CD4-positive, alpha-beta T cell (primary cell): ENCODE data around the gene QKI. TPM values are rescaled to one million over a fixed set of nuclear protein-coding genes. Genes with fewer than 3 reads are reported as not detected.

Source experiments
- ATAC-seq: fragments of 200-7000 bp; cut with Tn5 transposase; one replicate; pipeline ENCODE4 v1.10.0; 2022; ENCODE audit warnings: mild to moderate bottlenecking; ENCODE audit not compliant: poor library complexity
- CTCF ChIA-PET: fragments of 350-600 bp; sonication (Branson Sonifier 250); formaldehyde crosslinking; loops from one replicate; lab custom pipeline; 2021; ENCODE audit warnings: antibody characterized with exemption, inconsistent platforms; lab: Charles Lee
- POLR2A ChIA-PET: fragments of 350-600 bp; sonication (Branson Sonifier 250); formaldehyde crosslinking; loops from one replicate; lab custom pipeline; 2021; ENCODE audit warnings: antibody characterized with exemption, inconsistent platforms; lab: Charles Lee
- DNase-seq, 14 experiments: peaks; one replicate each; pipeline ENCODE4 v3.0.0-alpha.2; 2013 to 2020; ENCODE audit warnings: mixed read lengths in 2 of 14
- H3K27ac ChIP-seq, 2 donors: one replicate each; pipeline versions ENCODE4 v1.5.1 to v1.7.0; 2013; ENCODE audit warnings: low read length in 2 of 2, low read depth in 1 of 2, mild to moderate bottlenecking in 1 of 2
- H3K27me3 ChIP-seq, 2 experiments: 1 replicate in 1 of 2; 2 replicates in 1 of 2; pipeline versions ENCODE4 v1.6.1 to v1.7.0; 2013; ENCODE audit warnings: low read length in 2 of 2, control low read depth in 1 of 2, mild to moderate bottlenecking in 1 of 2, moderate library complexity in 1 of 2; ENCODE audit not compliant: insufficient read depth in 2 of 2, control insufficient read depth in 1 of 2
- H3K36me3 ChIP-seq: one replicate; pipeline ENCODE4 v1.6.1; 2013; ENCODE audit warnings: low read length, control low read depth; ENCODE audit not compliant: insufficient read depth
- H3K4me1 ChIP-seq: one replicate; pipeline ENCODE4 v1.6.1; 2013; ENCODE audit warnings: low read length, control low read depth; ENCODE audit not compliant: insufficient read depth
- H3K4me3 ChIP-seq: one replicate; pipeline ENCODE4 v1.5.1; 2013; ENCODE audit warnings: mild to moderate bottlenecking, low read length, moderate library complexity
- H3K9me3 ChIP-seq, 2 experiments: 1 replicate in 1 of 2; 2 replicates in 1 of 2; pipeline versions ENCODE4 v1.6.1 to v1.7.0; 2013; ENCODE audit warnings: low read length in 2 of 2, mild to moderate bottlenecking in 2 of 2, control low read depth in 1 of 2, moderate library complexity in 1 of 2; ENCODE audit not compliant: control insufficient read depth in 1 of 2, insufficient read depth in 1 of 2
- H3K27ac Mint-ChIP-seq: one replicate; pipeline ENCODE4 v1.8.0; 2020; ENCODE audit warnings: mixed read lengths
- H3K27me3 Mint-ChIP-seq: one replicate; pipeline ENCODE4 v1.8.0; 2021; ENCODE audit warnings: mixed read lengths
- H3K36me3 Mint-ChIP-seq: one replicate; pipeline ENCODE4 v1.8.0; 2021; ENCODE audit warnings: low read depth, mixed read lengths
- H3K4me1 Mint-ChIP-seq: one replicate; pipeline ENCODE4 v1.8.0; 2021; ENCODE audit warnings: low read depth, mixed read lengths
- H3K4me3 Mint-ChIP-seq: one replicate; pipeline ENCODE4 v1.8.0; 2020; ENCODE audit warnings: mild to moderate bottlenecking, mixed read lengths
- H3K9me3 Mint-ChIP-seq: one replicate; pipeline ENCODE4 v1.8.0; 2020; ENCODE audit warnings: mixed read lengths
- intact Hi-C, 2 experiments: fragments of 100-400 bp; cut with DNase I in 1 of 2; cut with micrococcal nuclease in 1 of 2; formaldehyde crosslinking; loops; one replicate each; pipeline versions ENCODE4 v1.15.1 to v1.9.0; 2023 to 2025; cut with DNase I, micrococcal nuclease
- total RNA-seq, 174 experiments: library from RNA in 2 of 174; stranded (reverse) in 2 of 174; gene quantifications; one replicate each; pipeline ENCODE4 v1.2.3 and lab custom pipeline; 2021 to 2026
- TF ChIP-seq, protein P1 (sequence below): fragments of 200-600 bp; IDR thresholded peaks from one replicate; pipeline ENCODE4 v1.8.0; 2022; ENCODE audit warnings: antibody characterized with exemption, mild to moderate bottlenecking

The QKI gene
- total RNA-seq, 2 experiments from 2014 or later: 60.7 to 67.3 TPM

- no peaks in the 10 kb centered on the region for H3K36me3 ChIP-seq
- Mint-ChIP-seq H3K27me3 (no peaks in the 10 kb centered on the region), H3K9me3 (peaks cover 15% of the 10 kb centered on the region), H3K4me1 (peaks cover 35% of the 10 kb centered on the region), H3K27ac (no peak overlapping the region), H3K36me3 (peaks cover 38% of the 10 kb centered on the region), H3K4me3 (no peak overlapping the region)
- intact Hi-C loops: no loop called here
- no peaks in the 10 kb centered on the region for H3K27me3 ChIP-seq
- H3K27ac ChIP-seq: no peak overlapping the region
- peaks cover 2 to 9% of the 10 kb centered on the region in 2 experiments for H3K9me3 ChIP-seq
- H3K4me3 ChIP-seq: no peak overlapping the region
- CTCF ChIA-PET: interaction anchor here (0.9 kb wide), 1 partner anchor 26 kb away, joined by 3 read pairs; no protein-coding TSS in a partner anchor
- no peak for ATAC-seq
- no peak for DNase-seq
- POLR2A ChIA-PET: no interaction called here
- TF ChIP-seq, protein P1, sequence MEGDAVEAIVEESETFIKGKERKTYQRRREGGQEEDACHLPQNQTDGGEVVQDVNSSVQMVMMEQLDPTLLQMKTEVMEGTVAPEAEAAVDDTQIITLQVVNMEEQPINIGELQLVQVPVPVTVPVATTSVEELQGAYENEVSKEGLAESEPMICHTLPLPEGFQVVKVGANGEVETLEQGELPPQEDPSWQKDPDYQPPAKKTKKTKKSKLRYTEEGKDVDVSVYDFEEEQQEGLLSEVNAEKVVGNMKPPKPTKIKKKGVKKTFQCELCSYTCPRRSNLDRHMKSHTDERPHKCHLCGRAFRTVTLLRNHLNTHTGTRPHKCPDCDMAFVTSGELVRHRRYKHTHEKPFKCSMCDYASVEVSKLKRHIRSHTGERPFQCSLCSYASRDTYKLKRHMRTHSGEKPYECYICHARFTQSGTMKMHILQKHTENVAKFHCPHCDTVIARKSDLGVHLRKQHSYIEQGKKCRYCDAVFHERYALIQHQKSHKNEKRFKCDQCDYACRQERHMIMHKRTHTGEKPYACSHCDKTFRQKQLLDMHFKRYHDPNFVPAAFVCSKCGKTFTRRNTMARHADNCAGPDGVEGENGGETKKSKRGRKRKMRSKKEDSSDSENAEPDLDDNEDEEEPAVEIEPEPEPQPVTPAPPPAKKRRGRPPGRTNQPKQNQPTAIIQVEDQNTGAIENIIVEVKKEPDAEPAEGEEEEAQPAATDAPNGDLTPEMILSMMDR: no peak
- no peaks in the 10 kb centered on the region for H3K4me1 ChIP-seq
These were observed 85.6 kb downstream of the QKI start for GRCh38 chr6:163500105-163500504.

- Mint-ChIP-seq H3K4me1 (peaks cover 29% of the 10 kb centered on the region), H3K27me3 (no peaks in the 10 kb centered on the region), H3K36me3 (peaks cover 47% of the 10 kb centered on the region), H3K4me3 (no peak overlapping the region), H3K27ac (no peak overlapping the region), H3K9me3 (peaks cover 18% of the 10 kb centered on the region)
- Histone ChIP-seq H3K9me3 (peaks cover 12 to 13% of the 10 kb centered on the region in 2 experiments), H3K36me3 (no peaks in the 10 kb centered on the region), H3K4me1 (no peaks in the 10 kb centered on the region), H3K27ac (no peak overlapping the region), H3K27me3 (no peaks in the 10 kb centered on the region), H3K4me3 (no peak overlapping the region)
- DNase-seq (no peak), ATAC-seq (no peak)
- ChIA-PET CTCF (interaction anchor here (0.8 to 1.4 kb wide), 5 partner anchors 10 to 28 kb away, joined by 3 to 4 read pairs (median 3); no protein-coding TSS in a partner anchor), POLR2A (no interaction called here)
- intact Hi-C loops: no loop called here
- TF ChIP-seq, protein P1: no peak
These were observed 86.5 kb downstream of the QKI start for GRCh38 chr6:163501026-163501425.

GRCh38 chr6:163501439-163501838 lies 86.9 kb downstream of the QKI start:
- ChIA-PET CTCF (interaction anchor here (0.8 to 1.4 kb wide), 6 partner anchors 10 to 53 kb away, joined by 3 to 4 read pairs (median 3); no protein-coding TSS in a partner anchor), POLR2A (no interaction called here)
- no peak overlapping the region for H3K27ac ChIP-seq
- intact Hi-C loops: no loop called here
- Mint-ChIP-seq H3K4me3 (no peak overlapping the region), H3K9me3 (peaks cover 20% of the 10 kb centered on the region), H3K27me3 (no peaks in the 10 kb centered on the region), H3K36me3 (peaks cover 51% of the 10 kb centered on the region), H3K4me1 (peaks cover 25% of the 10 kb centered on the region), H3K27ac (no peak overlapping the region)
- TF ChIP-seq, protein P1: no peak
- ATAC-seq: no peak
- DNase-seq: no peak
- peaks cover 13 to 15% of the 10 kb centered on the region in 2 experiments for H3K9me3 ChIP-seq
- H3K36me3 ChIP-seq: no peaks in the 10 kb centered on the region
- H3K4me1 ChIP-seq: no peaks in the 10 kb centered on the region
- no peak overlapping the region for H3K4me3 ChIP-seq
- no peaks in the 10 kb centered on the region for H3K27me3 ChIP-seq
